ENCODE data around the gene MPC2.

MPC2 gene

GRCh38 chr1:167936930-167937708 lies at the start of gene MPC2:
MPC2 (minus strand) TSS chr1:167937072; CDS start chr1:167935841, 1,231 bp downstream.
- TF ChIP-seq ZFX (IDR thresholded peaks at IDR 0.05; ENCODE audit: borderline replicate concordance) = no peak
- TF ChIP-seq CTCF (IDR thresholded peaks at IDR 0.05) = no peak
- peak within 1 kb of the TSS; percentile 98 for H3K27ac ChIP-seq

GRCh38 chr1:167984886-167985489 lies 48.1 kb upstream of the MPC2 start:
- TF ChIP-seq CTCF (IDR thresholded peaks at IDR 0.05) (no peak), ZFX (IDR thresholded peaks at IDR 0.05; ENCODE audit: borderline replicate concordance) (no peak)
- no peak overlapping the region for H3K27ac ChIP-seq

- H3K27ac ChIP-seq = no peak overlapping the region
- TF ChIP-seq ZFX (IDR thresholded peaks at IDR 0.05; ENCODE audit: borderline replicate concordance) = no peak
- TF ChIP-seq CTCF (IDR thresholded peaks at IDR 0.05) = no peak
Measured at GRCh38 chr1:167983797-167984420, 47.0 kb upstream of the MPC2 start.

- TF ChIP-seq ZFX (IDR thresholded peaks at IDR 0.05; ENCODE audit: borderline replicate concordance) (no peak), CTCF (IDR thresholded peaks at IDR 0.05) (no peak)
- H3K27ac ChIP-seq = no peak overlapping the region
Measured at GRCh38 chr1:167981933-167982332, 45.1 kb upstream of the MPC2 start.

GRCh38 chr1:167977245-167977644 lies 40.4 kb upstream of the MPC2 start:
- TF ChIP-seq ZFX (IDR thresholded peaks at IDR 0.05; ENCODE audit: borderline replicate concordance) (no peak), CTCF (IDR thresholded peaks at IDR 0.05) (no peak)
- H3K27ac ChIP-seq = no peak overlapping the region

GRCh38 chr1:167974698-167975097 lies 37.8 kb upstream of the MPC2 start:
- no peak for TF ChIP-seq ZFX (IDR thresholded peaks at IDR 0.05; ENCODE audit: borderline replicate concordance)
- no peak for TF ChIP-seq CTCF (IDR thresholded peaks at IDR 0.05)
- H3K27ac ChIP-seq = no peak overlapping the region

GRCh38 chr1:167973832-167974231 lies 37.0 kb upstream of the MPC2 start:
- no peak overlapping the region for H3K27ac ChIP-seq
- TF ChIP-seq CTCF (IDR thresholded peaks at IDR 0.05) (no peak), ZFX (IDR thresholded peaks at IDR 0.05; ENCODE audit: borderline replicate concordance) (no peak)
